ENCODE results near the gene CYP4F8. TPM values are rescaled to one million over a fixed set of nuclear protein-coding genes. Genes with fewer than 3 reads are reported as not detected.

Gene CYP4F8
- total RNA-seq, 2 experiments from 2014 or later = not detected

GRCh38 chr19:15671891-15672579 lies 57.0 kb downstream of the CYP4F8 start:
- no peak overlapping the region for H3K4me3 ChIP-seq (ENCODE audit: low read depth, low read length, poor library complexity, severe bottlenecking)
- BruUV-seq (replicated peaks) = no TSS peak
- ChIA-PET CTCF (ENCODE audit: unreplicated experiment) (no interaction called here), POLR2A (no interaction called here)
- H3K4me1 ChIP-seq (ENCODE audit: insufficient read depth, low read length, poor library complexity, severe bottlenecking) = no peaks in the 10 kb centered on the region
- no peaks in the 10 kb centered on the region for H3K79me2 ChIP-seq (ENCODE audit: insufficient read depth, low read depth, low read length)
- no peak overlapping the region for H2AFZ ChIP-seq (ENCODE audit: low read length)
- no peaks in the 10 kb centered on the region for H3K36me3 ChIP-seq (ENCODE audit: insufficient read depth, low read length)
- no peaks in the 10 kb centered on the region for H4K20me1 ChIP-seq (ENCODE audit: insufficient read depth, low read length)
- H3K4me2 ChIP-seq (ENCODE audit: low read length) = no peak overlapping the region
- intact Hi-C loops (cut with micrococcal nuclease; ENCODE audit: unreplicated experiment) = no loop called here
- H3K9me2 ChIP-seq (ENCODE audit: insufficient read depth, low read length) = no peaks in the 10 kb centered on the region
- no peak for DNase-seq (ENCODE audit: low spot score)
- H3K27ac ChIP-seq (ENCODE audit: low read depth, low read length, poor library complexity, severe bottlenecking) = no peak overlapping the region
- H3K9me3 ChIP-seq (ENCODE audit: low read length) = no peaks in the 10 kb centered on the region
- no peak for TF ChIP-seq CTCF (conservative IDR thresholded peaks at IDR 0.05; ENCODE audit: low read length)
- TF ChIP-seq EZH2phosphoT487 (IDR thresholded peaks at IDR 0.05; ENCODE audit: borderline replicate concordance, low read depth, low read length) = no peak

- Histone ChIP-seq H3K27ac (ENCODE audit: low read depth, low read length, poor library complexity, severe bottlenecking) (no peak within 1 kb of the TSS), H3K4me3 (ENCODE audit: low read depth, low read length, poor library complexity, severe bottlenecking) (no peak within 1 kb of the TSS), H3K9me2 (ENCODE audit: insufficient read depth, low read length) (no peaks in the 10 kb centered on the region), H3K36me3 (ENCODE audit: insufficient read depth, low read length) (no peaks in the 10 kb centered on the region), H3K4me1 (ENCODE audit: insufficient read depth, low read length, poor library complexity, severe bottlenecking) (no peaks in the 10 kb centered on the region), H3K79me2 (ENCODE audit: insufficient read depth, low read depth, low read length) (no peaks in the 10 kb centered on the region), H3K9me3 (ENCODE audit: low read length) (no peaks in the 10 kb centered on the region), H4K20me1 (ENCODE audit: insufficient read depth, low read length) (no peaks in the 10 kb centered on the region), H3K4me2 (ENCODE audit: low read length) (no peak within 1 kb of the TSS), H2AFZ (ENCODE audit: low read length) (no peak within 1 kb of the TSS)
- BruUV-seq (replicated peaks) = no TSS peak
- ChIA-PET POLR2A (no interaction called here), CTCF (ENCODE audit: unreplicated experiment) (no interaction called here)
- TF ChIP-seq CTCF (conservative IDR thresholded peaks at IDR 0.05; ENCODE audit: low read length) (no peak), EZH2phosphoT487 (IDR thresholded peaks at IDR 0.05; ENCODE audit: borderline replicate concordance, low read depth, low read length) (no peak)
- no peak for DNase-seq (ENCODE audit: low spot score)
- intact Hi-C loops (cut with micrococcal nuclease; ENCODE audit: unreplicated experiment) = no loop called here
Observed at GRCh38 chr19:15672580-15673175, 57.7 kb downstream of the CYP4F8 start, which contains the start of gene CYP4F12. Gene CYP4F12, plus strand, starts transcription at chr19:15673087. Its CDS starts 443 bp downstream, at chr19:15673530.

- no peak for DNase-seq (ENCODE audit: low spot score)
- TF ChIP-seq CTCF (conservative IDR thresholded peaks at IDR 0.05; ENCODE audit: low read length) (no peak), EZH2phosphoT487 (IDR thresholded peaks at IDR 0.05; ENCODE audit: borderline replicate concordance, low read depth, low read length) (no peak)
- Histone ChIP-seq H2AFZ (ENCODE audit: low read length) (no peak overlapping the region), H3K36me3 (ENCODE audit: insufficient read depth, low read length) (no peaks in the 10 kb centered on the region), H3K4me2 (ENCODE audit: low read length) (no peak overlapping the region), H3K4me1 (ENCODE audit: insufficient read depth, low read length, poor library complexity, severe bottlenecking) (no peaks in the 10 kb centered on the region), H4K20me1 (ENCODE audit: insufficient read depth, low read length) (no peaks in the 10 kb centered on the region), H3K9me3 (ENCODE audit: low read length) (no peaks in the 10 kb centered on the region), H3K9me2 (ENCODE audit: insufficient read depth, low read length) (no peaks in the 10 kb centered on the region), H3K79me2 (ENCODE audit: insufficient read depth, low read depth, low read length) (no peaks in the 10 kb centered on the region), H3K4me3 (ENCODE audit: low read depth, low read length, poor library complexity, severe bottlenecking) (no peak overlapping the region), H3K27ac (ENCODE audit: low read depth, low read length, poor library complexity, severe bottlenecking) (no peak overlapping the region)
- intact Hi-C loops (cut with micrococcal nuclease; ENCODE audit: unreplicated experiment) = no loop called here
- no TSS peak for BruUV-seq (replicated peaks)
- ChIA-PET POLR2A (no interaction called here), CTCF (ENCODE audit: unreplicated experiment) (no interaction called here)
Observed at GRCh38 chr19:15673176-15673654, 58.2 kb downstream of the CYP4F8 start.
